Measurements from ENCODE around the gene TAF9. TPM values are rescaled to one million over a fixed set of nuclear protein-coding genes. Genes with fewer than 3 reads are reported as not detected.

TAF9 gene
- total RNA-seq, 2 donors from 2014 or later, result 8.6 to 24.9 TPM

- peaks cover 1 to 7% of the 10 kb centered on the region in 2 donors for H3K36me3 ChIP-seq (replicated peaks in 1 of 2; ENCODE audit: insufficient read depth in 1 of 2, low read depth in 2 of 2)
- H3K4me3 ChIP-seq, result no peak overlapping the region
- intact Hi-C loops (cut with DNase I), result no loop called here
- DNase-seq (no peak), ATAC-seq (no peak)
- TF ChIP-seq, protein P1, sequence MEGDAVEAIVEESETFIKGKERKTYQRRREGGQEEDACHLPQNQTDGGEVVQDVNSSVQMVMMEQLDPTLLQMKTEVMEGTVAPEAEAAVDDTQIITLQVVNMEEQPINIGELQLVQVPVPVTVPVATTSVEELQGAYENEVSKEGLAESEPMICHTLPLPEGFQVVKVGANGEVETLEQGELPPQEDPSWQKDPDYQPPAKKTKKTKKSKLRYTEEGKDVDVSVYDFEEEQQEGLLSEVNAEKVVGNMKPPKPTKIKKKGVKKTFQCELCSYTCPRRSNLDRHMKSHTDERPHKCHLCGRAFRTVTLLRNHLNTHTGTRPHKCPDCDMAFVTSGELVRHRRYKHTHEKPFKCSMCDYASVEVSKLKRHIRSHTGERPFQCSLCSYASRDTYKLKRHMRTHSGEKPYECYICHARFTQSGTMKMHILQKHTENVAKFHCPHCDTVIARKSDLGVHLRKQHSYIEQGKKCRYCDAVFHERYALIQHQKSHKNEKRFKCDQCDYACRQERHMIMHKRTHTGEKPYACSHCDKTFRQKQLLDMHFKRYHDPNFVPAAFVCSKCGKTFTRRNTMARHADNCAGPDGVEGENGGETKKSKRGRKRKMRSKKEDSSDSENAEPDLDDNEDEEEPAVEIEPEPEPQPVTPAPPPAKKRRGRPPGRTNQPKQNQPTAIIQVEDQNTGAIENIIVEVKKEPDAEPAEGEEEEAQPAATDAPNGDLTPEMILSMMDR (IDR thresholded peaks at IDR 0.05), result no peak
- no peak for TF ChIP-seq POLR2A (IDR thresholded peaks at IDR 0.05)
- 96 to 100% methylated on average over 1 of the region's 1 CpG for WGBS, 2 donors
- no peaks in the 10 kb centered on the region for H3K9me3 ChIP-seq
- H3K27ac ChIP-seq, result no peak overlapping the region
- H3K4me1 ChIP-seq, result no peaks in the 10 kb centered on the region
- H3K27me3 ChIP-seq, result no peaks in the 10 kb centered on the region
These were observed 53.3 kb downstream of the TAF9 start for GRCh38 chr5:69315972-69316371.

Other genes starting within 250 kb of the TAF9 start
- 1 to 10 TPM; 1.6 to 4.9 TPM for gene CCNB1, start 202.4 kb downstream of the TAF9 start, total RNA-seq
- 1 to 10 TPM in 1 of 2 donors, under 1 TPM in 1; 0.33 to 2.6 TPM for gene CENPH, start 179.9 kb downstream of the TAF9 start, total RNA-seq
- gene CDK7, start 134.6 kb downstream of the TAF9 start, total RNA-seq, result 10 to 100 TPM in 1 of 2 donors, 1 to 10 TPM in 1; 4.0 to 14.5 TPM
- 10 to 100 TPM in 1 of 2 donors, 1 to 10 TPM in 1; 6.7 to 10.2 TPM for gene CCDC125, start 36.7 kb downstream of the TAF9 start, total RNA-seq
- gene AK6, start within 50 bp of the TAF9 start, total RNA-seq, result 10 to 100 TPM in 1 of 2 donors, 1 to 10 TPM in 1; 8.3 to 17.1 TPM
- gene RAD17, start 298 bp upstream of the TAF9 start, total RNA-seq, result 10 to 100 TPM in 1 of 2 donors, 1 to 10 TPM in 1; 8.3 to 17.5 TPM
- 10 to 100 TPM; 15.5 to 19.7 TPM for gene MARVELD2, start 45.6 kb upstream of the TAF9 start, total RNA-seq
- gene OCLN, start 123.3 kb upstream of the TAF9 start, total RNA-seq, result 10 to 100 TPM; 23.1 to 63.6 TPM
- gene GTF2H2C, start 190.7 kb upstream of the TAF9 start, total RNA-seq, result 10 to 100 TPM in 1 of 2 donors, 1 to 10 TPM in 1; 5.3 to 13.0 TPM